Central memory CD8-positive, alpha-beta T cell (primary cell): ENCODE measurements around the gene ACRBP.

Experiments used
- ATAC-seq: fragments of 150-1000 bp; cut with Tn5 transposase; replicated peaks from 2 replicates; pipeline ENCODE4 v1.10.0; 2022; ENCODE audit warnings: mild to moderate bottlenecking, moderate FRiP score, moderate number of reproducible peaks; ENCODE audit not compliant: poor library complexity, severe bottlenecking; ENCODE audit errors: extremely low read depth
- DNase-seq, 2 donors: peaks; one replicate each; pipeline ENCODE4 v3.0.0; 2021; ENCODE audit warnings: low spot score in 2 of 2
- H3K27ac Mint-ChIP-seq: one replicate; pipeline ENCODE4 v1.8.0; 2022; ENCODE audit warnings: low read depth, mild to moderate bottlenecking, moderate library complexity, mixed read lengths
- H3K27me3 Mint-ChIP-seq: one replicate; pipeline ENCODE4 v1.8.0; 2022; ENCODE audit warnings: mixed read lengths
- H3K36me3 Mint-ChIP-seq: one replicate; pipeline ENCODE4 v1.8.0; 2022; ENCODE audit warnings: mild to moderate bottlenecking, moderate library complexity, mixed read lengths; ENCODE audit not compliant: insufficient read depth
- H3K4me1 Mint-ChIP-seq: one replicate; pipeline ENCODE4 v1.8.0; 2022; ENCODE audit warnings: mixed read lengths
- H3K4me3 Mint-ChIP-seq: one replicate; pipeline ENCODE4 v1.8.0; 2022; ENCODE audit warnings: mild to moderate bottlenecking, moderate library complexity, mixed read lengths
- H3K9me3 Mint-ChIP-seq: one replicate; pipeline ENCODE4 v1.8.0; 2022; ENCODE audit warnings: mixed read lengths

ACRBP gene

DNA sequence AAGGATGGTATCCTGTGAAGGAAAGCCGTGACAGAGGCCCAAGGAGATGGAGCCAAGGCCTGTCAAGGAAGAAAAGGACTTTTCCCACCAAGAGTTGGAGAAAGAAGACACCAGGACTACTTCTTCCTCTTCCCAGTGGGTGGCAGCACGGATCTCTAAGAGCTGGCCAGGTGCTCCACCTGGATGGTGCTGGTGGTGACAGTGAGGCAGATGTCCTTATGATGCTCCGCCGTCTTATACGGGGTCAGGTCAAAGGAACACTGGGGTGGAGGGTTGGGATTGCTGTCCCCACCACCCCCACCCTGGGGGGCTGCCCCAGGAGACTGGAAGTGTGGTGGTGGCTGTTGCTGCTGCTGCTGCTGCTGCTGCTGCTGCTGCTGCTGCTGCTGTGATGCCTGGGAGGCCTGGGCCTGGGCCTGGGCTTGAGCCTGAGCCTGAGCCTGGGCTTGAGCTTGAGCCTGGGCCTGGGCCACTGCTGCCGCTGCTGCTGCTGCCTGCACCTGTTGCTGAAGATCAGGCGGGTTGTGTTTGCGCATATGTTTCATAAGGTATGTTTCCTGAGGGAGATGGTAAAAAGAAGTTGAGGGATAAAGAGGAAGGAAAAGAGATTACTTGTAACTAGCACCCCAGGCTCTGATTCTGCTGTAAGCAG, 20.5 kb upstream of the ACRBP start:
- Mint-ChIP-seq H3K4me3 (no peak overlapping the region), H3K27me3 (no peaks in the 10 kb centered on the region), H3K4me1 (peaks cover 5% of the 10 kb centered on the region), H3K9me3 (no peaks in the 10 kb centered on the region), H3K36me3 (peaks cover 55% of the 10 kb centered on the region), H3K27ac (no peak overlapping the region)
- no peak for ATAC-seq
- no peak for DNase-seq

DNA sequence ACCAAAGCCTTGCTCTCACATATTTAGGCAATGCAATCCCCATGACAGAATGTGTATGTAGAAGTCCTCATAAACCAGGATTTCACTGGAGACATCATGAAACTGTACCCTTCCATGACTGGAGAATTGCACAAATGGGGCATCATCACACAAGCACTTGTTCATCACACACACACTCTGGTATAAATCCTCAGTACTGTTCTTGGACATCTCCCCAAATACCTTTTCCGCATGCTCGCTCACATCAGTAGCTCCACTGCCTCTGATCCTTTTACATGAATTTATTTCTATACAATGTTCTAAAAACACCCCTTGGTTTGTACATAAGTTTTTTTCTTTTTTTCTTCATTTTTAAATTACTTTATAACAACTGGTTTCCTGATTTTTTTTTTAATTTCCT, 19.0 kb upstream of the ACRBP start:
- peaks cover 48% of the 10 kb centered on the region for H3K36me3 Mint-ChIP-seq
- H3K4me3 Mint-ChIP-seq = no peak overlapping the region
- H3K4me1 Mint-ChIP-seq = peaks cover 15% of the 10 kb centered on the region
- no peak overlapping the region for H3K27ac Mint-ChIP-seq
- no peak for DNase-seq
- ATAC-seq = no peak
- no peaks in the 10 kb centered on the region for H3K27me3 Mint-ChIP-seq
- no peaks in the 10 kb centered on the region for H3K9me3 Mint-ChIP-seq

DNA sequence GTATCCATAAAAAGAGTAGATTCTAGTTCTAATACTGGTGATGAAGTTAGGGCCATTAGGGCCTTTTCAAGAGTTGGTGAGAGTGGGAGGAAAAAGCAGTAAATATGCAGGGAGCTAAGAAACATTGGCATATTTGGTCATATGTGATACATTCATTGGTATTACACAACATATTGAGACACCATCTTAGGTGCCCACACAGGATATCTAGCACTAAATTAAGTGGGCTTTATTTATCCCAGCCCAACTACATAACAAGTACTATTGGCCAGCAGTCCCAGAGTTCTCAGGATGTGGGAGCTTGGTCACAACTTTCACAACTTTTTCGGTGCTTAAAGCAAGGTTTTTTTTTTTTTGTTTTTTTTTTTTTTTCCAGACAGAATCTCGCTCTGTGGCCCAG, 17.7 kb upstream of the ACRBP start:
- no peak overlapping the region for H3K27ac Mint-ChIP-seq
- DNase-seq (no peak), ATAC-seq (no peak)
- H3K9me3 Mint-ChIP-seq = no peaks in the 10 kb centered on the region
- H3K36me3 Mint-ChIP-seq = peaks cover 39% of the 10 kb centered on the region
- peaks cover 15% of the 10 kb centered on the region for H3K4me1 Mint-ChIP-seq
- H3K4me3 Mint-ChIP-seq = no peak overlapping the region
- no peaks in the 10 kb centered on the region for H3K27me3 Mint-ChIP-seq

DNA sequence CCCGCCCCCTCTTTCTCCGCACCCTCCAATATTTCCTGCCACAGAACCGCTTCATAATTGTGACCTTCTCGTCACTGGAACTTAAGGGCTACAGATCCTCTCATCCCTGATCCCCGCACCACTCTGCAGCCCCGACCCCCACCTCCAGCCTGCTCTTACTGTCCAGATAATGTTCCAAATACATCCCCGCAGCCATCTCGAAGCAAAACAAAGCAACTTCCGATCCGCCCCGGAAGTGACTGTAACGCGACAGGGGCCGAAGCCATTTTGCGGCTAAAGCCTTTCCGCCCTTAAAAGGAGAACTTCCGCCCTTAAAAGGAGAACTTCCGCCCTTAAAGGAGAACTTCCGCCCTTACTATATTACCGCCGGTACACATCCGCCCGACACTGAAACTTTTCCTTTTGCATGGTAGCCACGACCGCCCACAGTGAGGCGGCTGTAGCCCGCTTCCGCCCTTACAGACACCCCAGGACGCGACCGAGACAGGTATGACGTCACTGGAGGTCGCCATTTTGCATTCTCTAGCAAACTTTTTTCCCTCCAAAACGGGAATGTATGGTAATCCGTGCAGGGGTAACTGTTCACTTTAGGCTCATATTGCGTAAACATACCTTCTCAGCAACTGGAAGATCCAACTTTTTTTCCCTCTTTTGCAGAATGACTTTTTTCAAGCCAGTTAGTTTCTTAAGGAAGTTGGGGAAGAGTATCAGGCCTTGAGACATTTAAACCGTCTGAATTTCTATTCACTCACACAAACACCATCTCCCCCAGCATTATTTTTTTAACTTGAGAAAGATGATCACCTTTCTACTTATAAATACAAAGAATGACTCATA, 15.9 kb upstream of the ACRBP start, which contains the start of gene ING4:
TSS of gene ING4 (minus strand) at position 214 of the 837 bp plus-strand sequence. CDS start at position 196, 18 bp downstream.
- DNase-seq = peak; percentile 90 to 97
- H3K4me3 Mint-ChIP-seq = peak within 1 kb of the TSS; percentile 90
- peaks cover 32% of the 10 kb centered on the region for H3K36me3 Mint-ChIP-seq
- H3K4me1 Mint-ChIP-seq = peaks cover 25% of the 10 kb centered on the region
- peak; percentile 100 for ATAC-seq
- no peaks in the 10 kb centered on the region for H3K9me3 Mint-ChIP-seq
- H3K27ac Mint-ChIP-seq = peak within 1 kb of the TSS; percentile 78
- H3K27me3 Mint-ChIP-seq = no peaks in the 10 kb centered on the region

DNA sequence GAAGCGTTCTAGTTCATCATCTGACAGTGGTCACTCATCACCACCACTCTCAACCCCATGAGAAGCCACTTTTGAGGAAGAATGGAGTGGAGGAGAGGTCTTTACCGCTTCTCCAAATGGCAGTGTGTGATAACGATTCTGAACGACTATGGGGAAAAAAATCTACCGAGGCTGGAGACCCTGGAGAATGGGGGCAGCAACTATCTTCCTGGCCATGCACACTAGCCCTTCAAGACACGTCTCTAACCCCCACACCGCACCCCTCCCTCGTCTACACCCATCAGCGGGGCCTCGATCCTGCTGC, 15.3 kb upstream of the ACRBP start:
- no peak for DNase-seq
- no peaks in the 10 kb centered on the region for H3K9me3 Mint-ChIP-seq
- H3K4me1 Mint-ChIP-seq = peaks cover 30% of the 10 kb centered on the region
- peak overlapping the region; percentile 78 for H3K27ac Mint-ChIP-seq
- H3K4me3 Mint-ChIP-seq = peak overlapping the region; percentile 90
- peak; percentile 29 for ATAC-seq
- H3K36me3 Mint-ChIP-seq = peaks cover 27% of the 10 kb centered on the region
- H3K27me3 Mint-ChIP-seq = no peaks in the 10 kb centered on the region

DNA sequence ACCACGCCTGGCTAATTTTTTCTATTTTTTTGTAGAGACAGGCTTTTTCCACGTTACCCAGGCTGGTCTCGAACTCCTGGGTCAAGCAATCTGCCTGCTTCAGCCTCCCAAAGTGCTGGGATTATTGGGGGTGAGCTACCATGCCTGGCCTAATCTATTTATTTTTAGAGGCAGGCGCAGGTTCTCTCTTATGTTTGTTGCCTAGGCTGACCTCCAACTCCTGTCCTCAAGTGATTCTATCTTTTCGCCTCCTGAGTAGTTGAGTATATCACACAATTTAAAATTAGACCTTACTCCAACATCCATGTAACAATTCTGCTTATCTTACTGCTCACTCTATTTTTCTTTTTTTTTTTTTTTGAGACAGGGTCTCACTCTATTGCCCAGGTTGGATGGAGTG, 6.8 kb upstream of the ACRBP start:
- no peaks in the 10 kb centered on the region for H3K27me3 Mint-ChIP-seq

DNA sequence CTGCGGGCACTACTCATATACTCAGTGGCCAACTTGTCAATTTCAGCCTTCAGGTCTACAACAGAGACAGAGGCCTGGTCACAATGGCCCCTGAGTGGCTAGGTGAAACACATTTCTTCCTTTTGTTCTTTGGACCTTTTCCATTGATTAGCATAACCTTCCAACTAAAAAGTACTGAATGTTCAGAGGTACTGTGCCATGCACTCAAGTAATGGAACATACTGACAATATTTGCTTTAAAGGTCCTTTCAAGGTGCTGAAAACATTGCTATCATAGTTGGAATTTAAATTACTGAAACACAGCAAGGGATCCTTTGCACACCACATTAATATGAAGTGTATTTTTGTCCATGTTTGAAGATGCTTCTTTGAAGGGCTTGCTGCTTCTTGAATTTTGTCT, 6.1 kb upstream of the ACRBP start:
- Mint-ChIP-seq H3K9me3 (no peaks in the 10 kb centered on the region), H3K36me3 (peaks cover 60% of the 10 kb centered on the region), H3K27me3 (no peaks in the 10 kb centered on the region), H3K27ac (no peak overlapping the region), H3K4me1 (peaks cover 10% of the 10 kb centered on the region), H3K4me3 (no peak overlapping the region)
- DNase-seq = no peak
- ATAC-seq = no peak

More for the DNA sequence above, 6.8 kb upstream of the ACRBP start:
- no peak overlapping the region for H3K27ac Mint-ChIP-seq
- ATAC-seq (no peak), DNase-seq (no peak)
- peaks cover 16% of the 10 kb centered on the region for H3K4me1 Mint-ChIP-seq
- no peak overlapping the region for H3K4me3 Mint-ChIP-seq
- no peaks in the 10 kb centered on the region for H3K9me3 Mint-ChIP-seq
- peaks cover 66% of the 10 kb centered on the region for H3K36me3 Mint-ChIP-seq

DNA sequence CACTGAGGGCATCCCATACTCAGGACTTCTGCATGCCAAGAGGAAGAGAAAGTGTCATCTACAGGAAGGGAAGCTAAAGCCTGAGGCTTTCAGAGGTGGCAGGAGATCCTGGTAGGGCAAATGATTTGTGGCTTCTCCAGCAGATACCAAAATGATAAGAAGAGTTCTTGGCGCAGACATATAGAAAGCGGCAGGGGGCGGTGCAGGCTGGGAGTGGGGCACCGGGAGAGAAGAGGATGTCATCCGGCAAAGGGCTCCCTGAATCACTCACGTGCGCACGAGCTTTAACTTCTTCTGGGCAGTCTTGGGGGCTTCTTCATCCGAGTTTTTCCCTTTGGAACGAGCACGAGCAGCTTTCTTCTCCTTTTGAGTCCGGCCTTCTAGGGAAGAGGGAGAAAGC, 5.2 kb upstream of the ACRBP start:
- Mint-ChIP-seq H3K9me3 (no peaks in the 10 kb centered on the region), H3K27me3 (no peaks in the 10 kb centered on the region), H3K4me1 (peaks cover 2% of the 10 kb centered on the region), H3K27ac (peak overlapping the region; percentile 21), H3K36me3 (peaks cover 59% of the 10 kb centered on the region), H3K4me3 (no peak overlapping the region)
- no peak for ATAC-seq
- no peak for DNase-seq

DNA sequence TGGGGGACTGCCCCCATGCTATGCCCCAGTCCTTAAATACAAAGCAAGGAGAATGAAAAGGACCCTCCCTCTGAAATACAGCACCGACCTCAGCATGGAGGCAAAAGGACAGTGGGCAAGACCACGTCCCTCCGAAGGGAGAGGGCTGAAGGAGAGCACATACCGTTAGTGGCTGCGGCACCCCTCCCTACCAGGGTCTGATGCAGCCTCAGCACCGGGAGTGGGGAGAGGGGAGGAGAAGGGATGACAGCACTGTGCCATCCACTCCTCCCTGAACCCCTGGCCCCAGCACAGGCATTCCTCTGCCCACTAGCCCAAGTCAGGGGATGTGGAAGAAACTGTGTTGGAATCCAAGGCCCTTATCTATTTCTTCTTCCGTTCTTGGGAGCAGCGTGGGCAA, 3.6 kb upstream of the ACRBP start:
- DNase-seq (no peak), ATAC-seq (no peak)
- Mint-ChIP-seq H3K36me3 (peaks cover 53% of the 10 kb centered on the region), H3K4me1 (peaks cover 11% of the 10 kb centered on the region), H3K4me3 (no peak overlapping the region), H3K9me3 (no peaks in the 10 kb centered on the region), H3K27me3 (no peaks in the 10 kb centered on the region), H3K27ac (no peak overlapping the region)

DNA sequence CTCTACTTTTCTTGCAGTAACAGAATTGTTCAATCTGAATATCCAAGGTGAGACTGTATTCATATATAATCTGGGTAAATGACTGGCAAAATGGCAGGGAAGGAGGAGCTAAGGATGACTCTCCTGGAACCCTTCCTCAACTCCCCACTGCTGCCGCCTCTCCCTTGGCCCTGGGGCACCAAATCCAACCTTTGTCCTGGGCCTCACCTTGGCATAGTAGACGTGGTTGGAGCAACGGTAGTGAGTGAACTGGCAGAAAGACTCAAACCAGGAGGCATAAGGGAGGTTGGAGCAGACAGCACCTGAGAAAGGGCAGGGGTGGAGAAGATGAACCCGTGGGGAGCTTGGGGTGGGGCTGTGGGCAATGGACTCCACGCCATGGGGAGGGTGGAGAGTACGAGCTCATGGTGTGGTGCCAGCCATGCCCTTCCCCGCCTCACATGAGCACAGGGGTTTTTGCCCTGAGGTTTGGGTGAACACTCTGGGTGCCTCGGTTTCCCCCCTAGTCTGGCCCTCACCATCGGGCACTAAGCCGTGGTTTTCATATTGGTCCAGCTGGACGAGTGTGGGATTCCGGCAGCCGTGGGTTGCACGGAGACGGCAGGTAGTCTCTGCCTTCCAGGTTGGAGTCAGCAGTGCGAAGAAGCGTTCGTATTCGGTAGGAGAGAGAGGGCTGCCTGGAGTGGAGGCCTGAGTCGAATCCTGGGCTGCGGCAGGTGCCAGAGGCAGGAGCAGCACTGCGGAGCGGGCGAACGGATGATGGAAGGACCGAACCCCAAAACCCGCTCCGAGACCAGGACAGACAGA, 753 bp downstream of the ACRBP start:
- ATAC-seq (no peak), DNase-seq (no peak)
- Mint-ChIP-seq H3K27me3 (no peaks in the 10 kb centered on the region), H3K4me1 (peaks cover 18% of the 10 kb centered on the region), H3K4me3 (peak overlapping the region; percentile 66), H3K27ac (peak overlapping the region; percentile 67), H3K36me3 (peaks cover 21% of the 10 kb centered on the region), H3K9me3 (no peaks in the 10 kb centered on the region)

DNA sequence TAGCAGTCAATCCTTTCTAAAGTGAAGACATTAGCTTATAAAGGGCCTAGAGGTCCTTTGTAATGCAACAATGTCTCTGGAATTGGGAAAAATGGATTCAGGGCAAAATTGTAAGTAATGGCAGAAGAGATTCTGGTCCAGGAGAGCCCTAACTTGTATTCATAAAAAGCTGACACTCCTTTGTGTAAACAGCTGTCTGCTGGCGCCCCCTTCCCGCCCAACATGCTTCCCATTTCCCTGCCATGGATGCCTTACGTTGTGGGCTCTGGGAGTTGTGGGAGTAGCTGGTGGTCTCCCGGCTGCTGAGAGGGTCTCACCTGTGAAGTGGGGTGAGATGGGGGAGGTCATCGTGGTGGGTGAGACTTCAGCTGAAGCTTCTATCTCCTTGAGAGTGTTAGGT, 2.3 kb downstream of the ACRBP start:
- Mint-ChIP-seq H3K4me1 (peaks cover 18% of the 10 kb centered on the region), H3K27me3 (no peaks in the 10 kb centered on the region), H3K27ac (no peak overlapping the region), H3K9me3 (no peaks in the 10 kb centered on the region), H3K36me3 (peaks cover 8% of the 10 kb centered on the region), H3K4me3 (no peak overlapping the region)
- ATAC-seq (no peak), DNase-seq (no peak)

DNA sequence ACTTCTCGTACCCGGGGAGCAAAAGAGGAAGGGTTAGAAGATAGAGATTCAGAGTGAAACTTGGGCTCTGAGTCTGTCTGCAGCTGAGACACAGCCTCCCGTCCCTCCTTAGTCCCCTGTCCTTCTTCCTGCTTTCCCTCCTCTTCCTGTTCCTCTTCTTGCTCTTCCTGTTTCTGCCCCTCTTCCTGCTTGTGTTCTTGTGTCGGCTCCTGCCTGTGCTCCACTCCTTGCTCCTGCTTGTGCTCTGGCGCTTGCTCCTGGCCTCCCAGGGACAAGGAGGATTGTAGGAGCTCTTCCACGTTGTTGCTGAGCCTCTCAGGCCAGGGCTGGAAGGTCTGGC, 3.0 kb downstream of the ACRBP start:
- peaks cover 18% of the 10 kb centered on the region for H3K4me1 Mint-ChIP-seq
- ATAC-seq (no peak), DNase-seq (no peak)
- no peaks in the 10 kb centered on the region for H3K9me3 Mint-ChIP-seq
- peaks cover 8% of the 10 kb centered on the region for H3K36me3 Mint-ChIP-seq
- no peaks in the 10 kb centered on the region for H3K27me3 Mint-ChIP-seq
- H3K27ac Mint-ChIP-seq = no peak overlapping the region
- no peak overlapping the region for H3K4me3 Mint-ChIP-seq
